Tibial artery (tissue), 4 donors: ENCODE data around the gene RTRAF.

ENCODE experiments used
- DNase-seq, 2 donors: peaks; one replicate each; pipeline ENCODE4 v3.0.0-alpha.2; 2019
- H3K27ac ChIP-seq, 2 donors: fragments of 200-600 bp; sonication (generic) in 1 of 2; 1 replicate in 1 of 2; 2 replicates in 1 of 2; pipeline ENCODE4 v1.5.1; 2018 to 2019; ENCODE audit warnings: mild to moderate bottlenecking in 1 of 2
- H3K27me3 ChIP-seq, 2 donors: fragments of 200-600 bp; sonication (generic) in 1 of 2; one replicate each; pipeline versions ENCODE4 v1.5.1 to v1.6.0; 2016 to 2019
- H3K36me3 ChIP-seq, 3 donors: fragments of 200-600 bp; sonication (generic) in 2 of 3; one replicate each; pipeline ENCODE4 v1.5.1; 2016 to 2019; ENCODE audit warnings: mild to moderate bottlenecking in 2 of 3
- H3K4me1 ChIP-seq, 4 donors: fragments of 200-600 bp; sonication (generic) in 2 of 4; 1 replicate in 3 of 4; 2 replicates in 1 of 4; pipeline ENCODE4 v1.5.1; 2016 to 2019
- H3K4me3 ChIP-seq, 2 donors: fragments of 200-600 bp; sonication (generic) in 1 of 2; 1 replicate in 1 of 2; 2 replicates in 1 of 2; pipeline ENCODE4 v1.5.1; 2018 to 2019; ENCODE audit warnings: mild to moderate bottlenecking in 2 of 2
- H3K9me3 ChIP-seq, 3 donors: fragments of 200-600 bp; sonication (generic) in 1 of 3; one replicate each; pipeline ENCODE4 v1.5.1; 2016 to 2019
- CTCF ChIP-seq, 2 experiments: fragments of 200-600 bp in 1 of 2; fragments of 450-650 bp in 1 of 2; IDR thresholded peaks; one replicate each; pipeline ENCODE4 v1.5.1; 2017 to 2019; ENCODE audit warnings: antibody characterized with exemption in 2 of 2, mild to moderate bottlenecking in 1 of 2, moderate library complexity in 1 of 2
- intact Hi-C: fragments of 100-400 bp; cut with DNase I; formaldehyde crosslinking; loops from one replicate; pipeline ENCODE4 v1.15.0; 2023; ENCODE audit warnings: low total_unique reads

RTRAF gene

GRCh38 chr14:52044791-52045522, 55.6 kb downstream of the RTRAF start:
- Histone ChIP-seq H3K27me3 (no peaks in the 10 kb centered on the region), H3K4me3 (no peak overlapping the region), H3K4me1 (peaks cover 0 to 71% (median 33%) of the 10 kb centered on the region in 4 donors), H3K27ac (peak overlapping the region in 1 of 2 donors; percentile 70), H3K36me3 (peaks cover 0 to 6% (median 0%) of the 10 kb centered on the region in 3 donors), H3K9me3 (no peaks in the 10 kb centered on the region)
- no peak for TF ChIP-seq CTCF (IDR thresholded peaks at IDR 0.05)
- intact Hi-C loops = no loop called here
- DNase-seq = peak in 1 of 2 donors; percentile 73

GRCh38 chr14:52046376-52046917, 57.1 kb downstream of the RTRAF start:
- DNase-seq = no peak
- no peaks in the 10 kb centered on the region for H3K36me3 ChIP-seq
- intact Hi-C loops = no loop called here
- H3K27me3 ChIP-seq = no peaks in the 10 kb centered on the region
- H3K4me3 ChIP-seq = no peak overlapping the region
- no peaks in the 10 kb centered on the region for H3K9me3 ChIP-seq
- peaks cover 0 to 86% (median 38%) of the 10 kb centered on the region in 4 donors for H3K4me1 ChIP-seq
- TF ChIP-seq CTCF (IDR thresholded peaks at IDR 0.05) = no peak
- no peak overlapping the region for H3K27ac ChIP-seq

GRCh38 chr14:52048116-52048515, 58.8 kb downstream of the RTRAF start:
- no peak overlapping the region for H3K4me3 ChIP-seq
- no peaks in the 10 kb centered on the region for H3K27me3 ChIP-seq
- DNase-seq = no peak
- H3K9me3 ChIP-seq = no peaks in the 10 kb centered on the region
- intact Hi-C loops = no loop called here
- peaks cover 0 to 95% (median 51%) of the 10 kb centered on the region in 4 donors for H3K4me1 ChIP-seq
- no peaks in the 10 kb centered on the region for H3K36me3 ChIP-seq
- no peak for TF ChIP-seq CTCF (IDR thresholded peaks at IDR 0.05)
- no peak overlapping the region for H3K27ac ChIP-seq

- Histone ChIP-seq H3K4me3 (no peak overlapping the region), H3K9me3 (no peaks in the 10 kb centered on the region), H3K36me3 (no peaks in the 10 kb centered on the region), H3K4me1 (peaks cover 0 to 95% (median 50%) of the 10 kb centered on the region in 4 donors), H3K27ac (peak overlapping the region; percentile 25 to 47), H3K27me3 (no peaks in the 10 kb centered on the region)
- intact Hi-C loops = no loop called here
- peak; percentile 61 to 80 for DNase-seq
- no peak for TF ChIP-seq CTCF (IDR thresholded peaks at IDR 0.05)
These were observed 59.4 kb downstream of the RTRAF start for GRCh38 chr14:52048641-52049204.

- H3K9me3 ChIP-seq = no peaks in the 10 kb centered on the region
- intact Hi-C loops = no loop called here
- no peak for DNase-seq
- H3K36me3 ChIP-seq = no peaks in the 10 kb centered on the region
- no peak overlapping the region for H3K4me3 ChIP-seq
- peaks cover 0 to 96% (median 48%) of the 10 kb centered on the region in 4 donors for H3K4me1 ChIP-seq
- no peak for TF ChIP-seq CTCF (IDR thresholded peaks at IDR 0.05)
- no peaks in the 10 kb centered on the region for H3K27me3 ChIP-seq
- peak overlapping the region; percentile 25 to 47 for H3K27ac ChIP-seq
These were observed 59.9 kb downstream of the RTRAF start for GRCh38 chr14:52049271-52049670.
